SK-N-SH (cell line): ENCODE measurements around the gene MYO3A. TPM values are rescaled to one million over a fixed set of nuclear protein-coding genes. Genes with fewer than 3 reads are reported as not detected.
"Not testable (repeated sequence)": the region's sequence is repeated elsewhere in the genome, so short reads cannot be mapped to it uniquely, and the experiment has no call there.

Experiments
- CTCF ChIA-PET: fragments of 300-600, 350-600 bp; formaldehyde crosslinking; extraction: SDS; loops from one replicate; lab custom pipeline; 2021; lab: Yijun Ruan, JAX
- POLR2A ChIA-PET: fragments of 350-600 bp; sonication (Branson Sonifier 250); formaldehyde crosslinking; extraction: SDS; loops from one replicate; lab custom pipeline; 2020; ENCODE audit warnings: antibody characterized with exemption, inconsistent platforms; lab: Yijun Ruan, JAX
- DNase-seq: peaks from one replicate; pipeline ENCODE4 v3.0.0; 2012
- H2AFZ ChIP-seq: fragments of 200-600 bp; sonication (generic); 2 replicates; pipeline ENCODE4 v1.8.1; 2016; ENCODE audit warnings: antibody characterized with exemption, mild to moderate bottlenecking, low read depth
- H3F3A ChIP-seq: fragments of 200-600 bp; sonication (generic); replicated peaks from 2 replicates; pipeline ENCODE3; 2016; ENCODE audit warnings: antibody characterized with exemption, mild to moderate bottlenecking; ENCODE audit not compliant: insufficient read depth
- H3K27ac ChIP-seq, 2 experiments: fragments of 200-500 bp in 1 of 2; fragments of 200-600 bp in 1 of 2; sonication (Bioruptor generic) in 1 of 2; sonication (generic), shearing (Covaris generic) in 1 of 2; 2 replicates each; pipeline versions ENCODE4 v1.5.1 to v1.6.1; 2014 to 2016; ENCODE audit warnings: low read depth in 2 of 2, inconsistent platforms in 1 of 2, low read length in 1 of 2, mild to moderate bottlenecking in 1 of 2, mixed read lengths in 1 of 2
- H3K27me3 ChIP-seq: fragments of 200-600 bp; sonication (generic), shearing (Covaris generic); 2 replicates; pipeline ENCODE4 v1.6.1; 2016; ENCODE audit warnings: mixed run types; ENCODE audit not compliant: insufficient read depth
- H3K36me3 ChIP-seq, 2 experiments: fragments of 200-500 bp in 1 of 2; fragments of 200-600 bp in 1 of 2; sonication (Bioruptor generic) in 1 of 2; sonication (generic) in 1 of 2; replicated peaks in 1 of 2; 2 replicates each; pipeline versions ENCODE3 to v1.5.1; 2014 to 2016; ENCODE audit warnings: low read length in 1 of 2, mild to moderate bottlenecking in 1 of 2; ENCODE audit not compliant: insufficient read depth in 2 of 2, control insufficient read depth in 1 of 2
- H3K4me1 ChIP-seq, 2 experiments: fragments of 200-500 bp in 1 of 2; fragments of 200-600 bp in 1 of 2; sonication (Bioruptor generic) in 1 of 2; sonication (generic), shearing (Covaris generic) in 1 of 2; 2 replicates each; pipeline versions ENCODE4 v1.5.1 to v1.6.1; 2014 to 2016; ENCODE audit warnings: low read depth in 1 of 2, low read length in 1 of 2, mixed run types in 1 of 2; ENCODE audit not compliant: insufficient read depth in 2 of 2, control insufficient read depth in 1 of 2
- H3K4me2 ChIP-seq: fragments of 200-600 bp; sonication (generic), shearing (Covaris generic); 2 replicates; pipeline ENCODE4 v1.6.1; 2017; ENCODE audit warnings: mixed run types
- H3K4me3 ChIP-seq, 2 experiments: fragments of 200-500 bp in 1 of 2; fragments of 200-600 bp in 1 of 2; sonication (Bioruptor generic) in 1 of 2; sonication (generic), shearing (Covaris generic) in 1 of 2; 2 replicates each; pipeline versions ENCODE4 v1.5.1 to v1.8.1; 2014 to 2016; ENCODE audit warnings: low read depth in 2 of 2, inconsistent platforms in 1 of 2, low read length in 1 of 2, mild to moderate bottlenecking in 1 of 2, mixed read lengths in 1 of 2, moderate library complexity in 1 of 2
- H3K79me2 ChIP-seq: fragments of 200-600 bp; sonication (generic); 2 replicates; pipeline ENCODE4 v1.8.1; 2017; ENCODE audit warnings: mild to moderate bottlenecking; ENCODE audit not compliant: insufficient read depth
- H3K9ac ChIP-seq: fragments of 200-600 bp; sonication (generic); 2 replicates; pipeline ENCODE4 v1.6.1; 2017; ENCODE audit warnings: mixed run types
- H3K9me2 ChIP-seq: fragments of 200-600 bp; sonication (generic); 2 replicates; pipeline ENCODE4 v1.6.1; 2017; ENCODE audit warnings: mixed run types
- H3K9me3 ChIP-seq: fragments of 200-600 bp; sonication (generic); 2 replicates; pipeline ENCODE4 v1.6.1; 2017; ENCODE audit warnings: mixed run types, mild to moderate bottlenecking, moderate library complexity
- H4K20me1 ChIP-seq: fragments of 200-600 bp; sonication (generic); 2 replicates; pipeline ENCODE4 v1.6.1; 2017; ENCODE audit warnings: mild to moderate bottlenecking, mixed run types; ENCODE audit not compliant: insufficient read depth
- EZH2phosphoT487 ChIP-seq: fragments of 200-600 bp; sonication (generic); IDR thresholded peaks from 2 replicates; pipeline ENCODE4 v1.6.1; 2017; ENCODE audit warnings: low read depth, mixed run types, mild to moderate bottlenecking, antibody characterized with exemption, moderate library complexity, borderline replicate concordance
- FOXJ3 ChIP-seq: sonication (generic); formaldehyde crosslinking; IDR thresholded peaks from 2 replicates; pipeline ENCODE4 v1.5.1; 2020; ENCODE audit warnings: mild to moderate bottlenecking, missing genetic modification reagents
- FOXM1 ChIP-seq: IDR thresholded peaks from 2 replicates; pipeline ENCODE4 v1.4.0; 2012; ENCODE audit warnings: low read depth, mild to moderate bottlenecking
- GATA2 ChIP-seq: sonication (generic); formaldehyde crosslinking; IDR thresholded peaks from 2 replicates; pipeline ENCODE4 v1.5.0; 2020; ENCODE audit warnings: mild to moderate bottlenecking, missing genetic modification reagents
- IRF3 ChIP-seq: fragments of 150-350 bp; IDR thresholded peaks from 2 replicates; pipeline ENCODE4 v1.6.1; 2016; ENCODE audit warnings: mild to moderate bottlenecking, low read depth, low read length
- MAX ChIP-seq: IDR thresholded peaks from 2 replicates; pipeline ENCODE4 v1.4.0; 2012; ENCODE audit warnings: low read depth
- MEF2A ChIP-seq: IDR thresholded peaks from 2 replicates; pipeline ENCODE4 v1.4.0; 2012; ENCODE audit warnings: low read depth, borderline replicate concordance
- MXI1 ChIP-seq: IDR thresholded peaks from 2 replicates; pipeline ENCODE4 v1.6.1; 2012; ENCODE audit warnings: mild to moderate bottlenecking, low read depth, low read length, improper control_type of control experiment
- NFIC ChIP-seq: IDR thresholded peaks from 2 replicates; pipeline ENCODE4 v1.4.0; 2012; ENCODE audit warnings: borderline replicate concordance
- NRF1 ChIP-seq: IDR thresholded peaks from 2 replicates; pipeline ENCODE4 v1.6.1; 2012; ENCODE audit warnings: low read depth, mild to moderate bottlenecking, low read length
- PBX3 ChIP-seq: IDR thresholded peaks from 2 replicates; pipeline ENCODE4; 2012
- POLR2AphosphoS5 ChIP-seq: IDR thresholded peaks from 2 replicates; pipeline ENCODE4 v1.6.1; 2012; ENCODE audit warnings: low read depth, low read length
- RCOR1 ChIP-seq: fragments of 150-350 bp; IDR thresholded peaks from 2 replicates; pipeline ENCODE4 v1.6.1; 2017; ENCODE audit warnings: antibody characterized with exemption, low read length
- REST ChIP-seq: IDR thresholded peaks from 2 replicates; pipeline ENCODE4 v1.6.1; 2012; ENCODE audit warnings: mild to moderate bottlenecking, low read depth, low read length, moderate library complexity
- SMC3 ChIP-seq: IDR thresholded peaks from 2 replicates; pipeline ENCODE4 v1.6.1; 2012; ENCODE audit warnings: low read depth, low read length, improper control_type of control experiment
- TAF1 ChIP-seq: IDR thresholded peaks from 2 replicates; pipeline ENCODE4 v1.6.1; 2012; ENCODE audit warnings: low read depth, mild to moderate bottlenecking, low read length, moderate library complexity, borderline replicate concordance
- USF2 ChIP-seq: fragments of 150-350 bp; IDR thresholded peaks from 2 replicates; pipeline ENCODE4 v1.6.1; 2017; ENCODE audit warnings: antibody characterized with exemption, low read length, low read depth, borderline replicate concordance
- ZBTB33 ChIP-seq: IDR thresholded peaks from 2 replicates; pipeline ENCODE4 v1.4.0; 2012; ENCODE audit warnings: low read depth, borderline replicate concordance
- WGBS: methylation state at CpG from one replicate; pipeline ENCODE4 v1.1.6; 2017; ENCODE audit warnings: low lambda C conversion rate; 5-methylcytosine and 5-hydroxymethylcytosine counted together
- polyA plus RNA-seq, 3 experiments: library from polyadenylated mRNA; depleted of rRNA; stranded (reverse); fragments of >200 nt; gene quantifications; 2 replicates each; pipeline ENCODE4 v1.2.3, GENCODE V29; 2012

Gene MYO3A
- polyA plus RNA-seq, 1 of the 3 experiments (the other 2 are of a cell fraction), result not detected

GRCh38 chr10:26067680-26068079 lies 133.7 kb downstream of the MYO3A start:
- POLR2A ChIA-PET, result no interaction called here
- CTCF ChIA-PET, result no interaction called here
- Histone ChIP-seq H3K4me1 (no peaks in the 10 kb centered on the region), H3K4me3 (no peak overlapping the region), H4K20me1 (no peaks in the 10 kb centered on the region), H3K36me3 (no peaks in the 10 kb centered on the region), H3K9ac (no peak overlapping the region), H2AFZ (no peak overlapping the region), H3K9me3 (no peaks in the 10 kb centered on the region), H3K9me2 (no peaks in the 10 kb centered on the region), H3K79me2 (no peaks in the 10 kb centered on the region), H3K27me3 (no peaks in the 10 kb centered on the region), H3K27ac (no peak overlapping the region), H3F3A (no peaks in the 10 kb centered on the region), H3K4me2 (no peak overlapping the region)
- no peak for DNase-seq
- TF ChIP-seq GATA2 (CRISPR knock-in tag) (no peak), SMC3 (no peak), MEF2A (no peak), MAX (no peak), IRF3 (no peak), FOXM1 (no peak), USF2 (no peak), ZBTB33 (no peak), FOXJ3 (CRISPR knock-in tag) (no peak), POLR2AphosphoS5 (no peak), RCOR1 (no peak), EZH2phosphoT487 (no peak), REST (no peak), PBX3 (no peak), MXI1 (no peak), TAF1 (no peak), NRF1 (no peak), NFIC (no peak)
- TF ChIP-seq, all 33 proteins: peak for 0
- WGBS, result 0% methylated on average over 1 of the region's 1 CpG

GRCh38 chr10:26080971-26081370 lies 146.9 kb downstream of the MYO3A start:
- H3F3A ChIP-seq, H3K36me3 ChIP-seq, CTCF ChIA-PET, H4K20me1 ChIP-seq, POLR2A ChIA-PET, H3K9ac ChIP-seq, H3K27ac ChIP-seq, H2AFZ ChIP-seq, H3K4me1 ChIP-seq, DNase-seq, H3K27me3 ChIP-seq, H3K9me2 ChIP-seq, H3K4me2 ChIP-seq, H3K4me3 ChIP-seq, H3K9me3 ChIP-seq, H3K79me2 ChIP-seq: not testable (repeated sequence)
- 30% methylated on average over 2 of the region's 7 CpGs for WGBS
